ENCODE data around the gene CCKAR.

GRCh38 chr4:26441102-26441501 is 49.2 kb downstream of the CCKAR start:
- TF ChIP-seq CTCF (IDR thresholded peaks at IDR 0.05; ENCODE audit: low read length) (no peak), EZH2 (IDR thresholded peaks at IDR 0.05; ENCODE audit: borderline replicate concordance, low read length) (no peak)

All from OCI-LY1 (cell line).